Activated CD4-positive, alpha-beta T cell treated with anti-CD3 and anti-CD28 coated beads, Interleukin-2, amount 50 U/mL, for 4 hours (primary cell): ENCODE measurements around the gene EXOSC5.
"Not testable (repeated sequence)": the region's sequence is repeated elsewhere in the genome, so short reads cannot be mapped to it uniquely, and the experiment has no call there.

Source experiments
- DNase-seq, 2 experiments: peaks; one replicate each; pipeline ENCODE4 v3.0.0-alpha.2; 2020

The EXOSC5 gene

DNA sequence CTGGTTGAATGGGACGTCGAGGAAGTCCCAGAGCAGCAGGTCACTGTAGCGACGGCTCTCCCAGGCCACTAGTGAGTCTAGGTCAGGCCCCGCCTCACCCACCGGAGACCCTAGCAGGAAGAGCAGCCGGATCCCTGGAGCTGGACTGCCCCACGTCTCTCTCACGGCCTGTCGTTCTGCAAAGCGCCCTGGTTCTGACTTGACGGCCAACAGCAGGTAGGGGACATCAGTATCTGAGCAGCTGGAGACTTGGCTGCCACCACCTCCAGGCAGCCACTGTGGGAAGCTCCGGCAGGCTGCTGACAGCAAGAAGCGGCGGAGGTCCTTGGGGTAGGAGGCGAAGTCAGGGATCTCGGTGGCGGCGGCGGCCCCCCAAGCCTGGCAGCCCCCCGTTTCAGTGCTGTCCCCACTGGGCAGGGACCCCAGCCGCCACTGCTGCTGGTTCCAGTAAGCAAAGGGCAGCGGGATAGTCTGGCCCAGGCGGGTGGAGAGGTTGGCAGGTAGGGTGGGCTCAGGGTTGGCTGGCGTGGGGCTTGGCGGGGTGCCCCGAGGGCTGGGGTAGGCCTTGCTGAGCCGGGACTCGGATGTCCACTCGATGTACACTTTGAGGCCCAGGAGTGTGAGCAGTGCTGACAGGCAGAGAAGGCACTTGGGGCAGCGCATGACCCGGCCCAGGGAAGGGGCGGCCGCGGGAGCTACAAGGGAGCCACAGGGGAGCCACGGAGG is 29.1 kb upstream of the EXOSC5 start:
- no peak for DNase-seq

DNA sequence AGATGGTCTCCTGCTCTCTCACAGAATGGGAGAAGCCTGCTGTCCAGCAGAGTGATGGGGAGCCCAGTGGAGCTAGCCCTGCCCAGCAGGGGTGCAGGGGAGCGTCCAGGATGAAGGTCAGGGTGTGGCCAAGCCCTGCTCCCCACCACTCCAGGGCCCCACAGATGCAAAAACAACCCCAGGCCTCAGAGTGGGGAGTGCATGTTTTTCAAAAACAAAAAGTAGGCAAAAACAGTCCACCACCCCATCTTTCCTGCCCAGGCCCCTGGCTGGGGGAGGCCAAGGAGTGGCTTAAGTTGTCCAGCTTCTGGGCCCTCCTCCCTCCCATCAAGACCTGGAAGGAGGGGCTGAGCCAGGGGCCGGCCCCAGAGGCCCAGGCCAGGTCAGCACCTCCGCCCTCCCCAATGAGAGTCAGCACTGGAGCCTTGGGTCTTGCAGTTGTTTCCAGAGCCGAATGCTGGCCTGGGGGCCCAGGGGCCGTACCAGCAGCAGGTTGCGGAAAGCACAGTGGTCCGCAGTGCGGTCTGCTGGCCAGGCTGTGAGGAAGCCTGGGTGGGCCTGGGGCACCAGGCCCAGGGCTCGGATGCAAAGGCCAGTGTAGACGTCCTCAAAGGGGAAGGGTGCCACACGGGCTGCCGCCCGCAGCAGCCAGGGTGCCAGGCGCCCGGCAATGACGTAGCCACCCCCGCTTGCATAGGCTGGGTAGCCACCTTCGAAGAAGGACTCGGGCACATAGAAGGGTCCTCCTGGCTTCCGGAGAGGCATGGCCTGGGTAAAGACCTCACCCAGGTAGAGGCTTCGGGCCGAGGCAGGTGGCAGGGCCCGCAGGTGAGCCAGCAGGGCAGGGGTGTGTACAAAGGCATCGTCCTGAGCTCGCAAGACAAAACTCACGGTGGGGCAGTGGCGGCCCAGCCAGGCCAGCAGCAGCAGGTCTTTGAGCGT is 28.3 kb upstream of the EXOSC5 start:
- no peak for DNase-seq

GRCh38 chr19:41424335-41425173 is 27.4 kb upstream of the EXOSC5 start:
- DNase-seq, result no peak

DNA sequence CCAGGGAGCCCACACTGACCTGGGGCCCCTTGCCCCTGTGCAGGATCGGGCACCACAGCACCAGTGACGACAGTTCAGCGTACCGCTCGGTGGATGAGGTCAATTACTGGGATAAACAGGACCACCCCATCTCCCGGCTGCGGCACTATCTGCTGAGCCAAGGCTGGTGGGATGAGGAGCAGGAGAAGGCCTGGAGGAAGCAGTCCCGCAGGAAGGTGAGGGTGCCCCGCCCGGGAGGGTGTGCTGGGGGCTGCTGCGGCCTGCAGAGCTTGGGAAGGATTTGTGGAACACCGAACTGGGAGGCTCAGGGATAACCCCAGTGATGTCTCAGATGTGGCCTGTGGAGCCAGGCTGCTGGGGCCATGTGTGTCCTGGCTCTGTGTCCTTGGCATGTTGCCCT is 25.8 kb upstream of the EXOSC5 start:
- DNase-seq, result no peak

DNA sequence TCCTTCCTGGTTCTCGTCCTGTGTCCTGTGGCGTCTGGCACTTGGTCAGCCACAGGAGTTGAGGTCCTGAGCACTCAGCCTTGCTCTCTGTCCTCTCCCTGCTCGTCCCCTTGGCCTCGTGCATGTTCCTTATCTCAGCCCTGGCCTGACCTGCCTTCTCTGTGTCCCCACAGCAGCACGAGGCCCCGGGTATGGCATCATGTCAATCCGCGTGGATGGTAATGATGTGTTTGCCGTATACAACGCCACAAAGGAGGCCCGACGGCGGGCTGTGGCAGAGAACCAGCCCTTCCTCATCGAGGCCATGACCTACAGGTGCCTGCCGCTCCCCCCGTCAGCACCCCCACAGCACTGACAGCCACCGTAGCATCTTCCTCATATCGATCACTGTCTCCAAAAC is 25.3 kb upstream of the EXOSC5 start:
- no peak for DNase-seq

- no peak for DNase-seq
Observed at GRCh38 chr19:41421973-41422372, 24.8 kb upstream of the EXOSC5 start.

DNA sequence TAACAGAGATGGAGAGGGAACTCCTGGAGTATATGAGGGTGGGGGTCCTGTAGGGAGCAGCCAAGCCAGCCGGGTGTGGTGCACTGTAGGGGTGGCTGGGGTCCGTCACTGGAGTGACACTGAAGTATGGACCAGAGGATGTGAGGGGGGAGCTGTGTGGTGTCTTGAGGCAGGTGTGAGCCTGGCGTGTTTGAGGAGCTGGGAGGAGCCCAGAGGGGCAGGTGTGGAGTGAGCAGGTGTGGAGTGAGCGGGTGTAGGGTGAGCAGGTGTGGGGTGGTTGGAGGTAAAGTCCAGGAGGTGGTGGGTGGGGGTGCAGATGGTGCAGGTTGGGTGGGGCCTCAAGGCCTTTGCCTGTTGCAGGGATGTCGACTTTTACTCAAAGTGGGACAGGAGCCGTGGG is 24.2 kb upstream of the EXOSC5 start:
- no peak for DNase-seq

DNA sequence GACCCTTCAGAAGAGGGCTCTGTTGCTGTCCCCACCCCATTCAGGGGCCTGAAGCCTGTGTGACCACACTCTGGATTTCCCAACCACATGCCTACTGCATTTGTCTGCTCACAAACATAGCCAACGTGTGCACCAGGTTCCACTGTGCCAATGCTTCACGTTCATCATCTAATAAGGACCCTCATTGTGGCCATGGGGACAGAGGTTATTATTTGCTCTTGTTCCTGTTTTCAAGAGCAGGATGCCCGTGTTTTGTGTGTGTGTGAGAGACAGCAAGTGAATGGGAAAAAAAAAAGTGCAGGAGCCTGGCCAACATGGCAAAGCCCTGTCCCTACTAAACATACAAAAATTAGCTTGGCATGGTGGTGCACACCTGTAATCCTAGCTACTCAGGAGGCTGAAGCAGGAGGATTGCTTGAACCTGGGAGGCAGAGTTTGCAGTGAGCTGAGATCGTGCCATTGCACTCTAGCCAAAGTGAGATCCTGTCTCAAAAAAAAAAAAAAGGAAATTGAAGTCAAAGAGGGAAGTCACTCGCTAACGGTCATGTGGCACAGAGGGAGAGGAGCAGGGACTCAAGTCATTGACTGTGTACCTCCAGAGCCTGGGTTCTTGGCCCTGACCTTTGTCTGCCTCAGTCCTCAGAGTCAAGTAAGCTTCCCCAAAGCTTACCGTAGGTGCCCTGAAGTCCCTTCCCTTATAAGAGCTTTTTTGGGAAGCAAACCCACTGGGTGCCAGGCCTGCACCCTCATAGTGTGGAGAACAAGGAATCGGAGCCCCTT is 23.1 kb upstream of the EXOSC5 start:
- no peak for DNase-seq

GRCh38 chr19:41416194-41416674 is 19.1 kb upstream of the EXOSC5 start:
- no peak for DNase-seq

- no peak for DNase-seq
Observed at GRCh38 chr19:41415154-41415571, 18.0 kb upstream of the EXOSC5 start.

DNA sequence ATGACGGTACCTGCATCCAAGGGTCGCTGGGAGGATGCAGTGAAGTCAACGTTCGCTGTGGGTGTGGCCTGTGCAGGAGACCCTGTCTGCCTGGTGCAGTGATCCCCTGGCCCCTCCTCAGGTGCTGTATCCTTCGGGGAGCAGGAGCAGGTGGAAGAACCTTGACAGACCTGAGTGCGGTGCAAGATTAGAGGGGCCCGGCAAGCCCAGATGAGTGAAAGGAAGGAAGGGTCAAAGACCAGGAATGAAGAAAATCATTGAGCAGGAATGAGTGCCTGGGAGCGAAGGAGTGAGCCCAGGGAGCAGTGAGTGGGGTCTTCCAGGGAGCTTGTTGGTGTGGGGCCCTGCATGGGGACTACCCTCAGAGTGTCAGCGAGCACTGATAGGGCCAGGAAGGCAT is 17.3 kb upstream of the EXOSC5 start:
- no peak for DNase-seq

DNA sequence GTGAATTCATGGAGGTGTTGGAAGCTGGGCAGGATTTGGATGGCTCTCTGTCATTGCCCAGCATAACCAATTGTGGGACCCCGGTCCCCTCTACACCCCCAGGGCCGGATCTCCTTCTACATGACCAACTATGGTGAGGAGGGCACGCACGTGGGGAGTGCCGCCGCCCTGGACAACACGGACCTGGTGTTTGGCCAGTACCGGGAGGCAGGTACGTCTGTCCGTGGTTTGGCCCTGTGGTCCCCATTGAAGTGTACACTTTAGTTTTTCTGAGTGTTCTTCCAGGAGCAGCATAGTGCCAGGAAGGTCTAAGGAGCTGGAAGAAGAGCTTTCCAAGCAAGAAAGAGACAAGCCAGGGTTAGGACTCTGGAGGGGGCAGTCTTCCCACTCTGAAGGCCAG is 16.8 kb upstream of the EXOSC5 start:
- DNase-seq, result no peak

GRCh38 chr19:41412953-41413352 is 15.8 kb upstream of the EXOSC5 start:
- no peak for DNase-seq

- no peak for DNase-seq
Observed at GRCh38 chr19:41411968-41412265, 14.8 kb upstream of the EXOSC5 start.

- DNase-seq, result no peak
Observed at GRCh38 chr19:41411100-41411967, 14.2 kb upstream of the EXOSC5 start.

DNA sequence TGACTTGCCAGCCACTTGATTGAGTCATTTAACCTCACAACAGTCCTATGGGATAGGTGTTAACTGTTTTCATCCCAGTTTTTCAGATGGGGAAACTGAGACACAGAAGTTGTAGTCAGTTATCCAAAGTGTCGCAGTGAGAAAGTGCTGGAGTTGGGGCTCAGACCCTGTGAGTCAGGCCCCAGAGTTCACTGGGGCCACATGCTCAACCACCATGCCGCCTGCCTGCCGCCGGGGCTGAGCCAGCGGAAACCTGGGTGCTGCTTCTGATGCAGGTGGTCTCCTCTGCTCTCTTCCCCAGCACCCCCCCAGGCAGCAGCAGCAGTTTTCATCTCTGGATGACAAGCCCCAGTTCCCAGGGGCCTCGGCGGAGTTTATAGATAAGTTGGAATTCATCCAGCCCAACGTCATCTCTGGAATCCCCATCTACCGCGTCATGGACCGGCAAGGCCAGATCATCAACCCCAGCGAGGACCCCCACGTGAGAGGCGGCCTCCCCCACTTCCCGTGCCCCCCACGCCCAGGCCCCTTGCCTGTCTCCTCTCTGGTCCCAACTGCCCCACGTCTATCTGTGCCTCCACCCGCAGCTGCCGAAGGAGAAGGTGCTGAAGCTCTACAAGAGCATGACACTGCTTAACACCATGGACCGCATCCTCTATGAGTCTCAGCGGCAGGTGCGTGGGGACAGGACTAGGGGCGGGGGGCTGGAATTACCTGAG is 13.3 kb upstream of the EXOSC5 start:
- no peak for DNase-seq

GRCh38 chr19:41409288-41409687 is 12.1 kb upstream of the EXOSC5 start:
- no peak for DNase-seq

DNA sequence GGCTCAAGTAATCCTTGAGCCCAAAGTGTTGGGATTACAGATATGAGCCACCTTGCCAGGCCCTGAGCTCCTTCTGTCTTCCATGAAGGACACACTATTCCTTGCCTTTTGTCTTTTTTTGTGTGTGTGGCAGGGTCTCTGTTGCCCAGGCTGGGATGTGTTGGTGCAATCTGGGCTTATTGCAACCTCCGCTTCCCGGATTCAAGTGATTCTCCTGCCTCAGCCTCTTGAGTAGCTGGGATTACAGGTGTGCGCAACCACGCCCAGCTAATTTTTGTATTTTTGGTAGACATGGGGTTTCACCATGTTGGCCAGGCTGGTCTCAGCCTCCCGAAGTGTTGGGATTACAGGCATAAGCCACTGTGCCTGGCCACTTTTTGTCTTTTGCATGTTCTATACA is 11.7 kb upstream of the EXOSC5 start:
- DNase-seq, result not testable (repeated sequence)

GRCh38 chr19:41408256-41408655 is 11.1 kb upstream of the EXOSC5 start:
- DNase-seq, result no peak

DNA sequence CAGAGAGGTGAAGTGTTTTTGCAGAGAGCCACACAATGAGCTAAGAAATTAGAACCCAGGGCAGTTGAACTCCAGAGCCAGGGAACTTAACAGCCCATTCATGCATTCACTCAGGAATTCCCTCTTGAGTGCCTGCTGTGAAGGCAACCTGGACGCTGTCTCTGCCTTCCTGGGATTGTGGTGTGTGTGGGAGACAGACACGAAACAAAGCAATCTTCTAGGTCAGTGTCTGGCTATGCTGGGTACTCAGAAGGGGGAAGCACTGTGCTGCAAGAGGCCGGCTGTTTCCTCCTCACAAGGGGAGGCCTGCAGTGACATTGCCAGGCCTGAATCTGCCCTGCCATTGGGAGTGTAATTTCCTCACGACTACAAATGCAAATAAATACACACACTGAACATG is 10.1 kb upstream of the EXOSC5 start:
- DNase-seq, result no peak

GRCh38 chr19:41405776-41406175 is 8.6 kb upstream of the EXOSC5 start:
- DNase-seq, result no peak
